ENCODE data around the gene HYI.

- TF ChIP-seq CTCF (IDR thresholded peaks at IDR 0.05) (no peak), POLR2A (IDR thresholded peaks at IDR 0.05) (no peak)
Observed at GRCh38 chr1:43477716-43478115, 24.0 kb upstream of the HYI start.

All from heart left ventricle (tissue), 13 donors.